Activated CD4-positive, alpha-beta T cell treated with anti-CD3 and anti-CD28 coated beads, Interleukin-10, Interleukin-2, amounts not matched to agents 100 ng/mL and 50 ng/mL, durations not matched to agents 16 hours and 8 hours (primary cell): ENCODE data around the gene SRMS.

Source experiments
- DNase-seq: peaks from one replicate; pipeline ENCODE4 v3.0.0-alpha.2; 2020

SRMS gene

GRCh38 chr20:63498960-63499337 lies 48.6 kb downstream of the SRMS start, which contains the start of gene EEF1A2:
TSS of gene EEF1A2 (minus strand) at chr20:63499083. CDS start at chr20:63497763, 1,320 bp downstream.
- peak; percentile 18 for DNase-seq

- no peak for DNase-seq
These were observed 49.3 kb downstream of the SRMS start for GRCh38 chr20:63497946-63498935.

GRCh38 chr20:63497138-63497945 lies 50.2 kb downstream of the SRMS start:
- no peak for DNase-seq

- no peak for DNase-seq
These were observed 50.9 kb downstream of the SRMS start for GRCh38 chr20:63496596-63497120.

- DNase-seq: peak; percentile 74
These were observed 51.6 kb downstream of the SRMS start for GRCh38 chr20:63495741-63496595.

- DNase-seq: no peak
These were observed 52.3 kb downstream of the SRMS start for GRCh38 chr20:63495167-63495720.

GRCh38 chr20:63494420-63495166 lies 53.0 kb downstream of the SRMS start:
- no peak for DNase-seq

GRCh38 chr20:63494084-63494419 lies 53.5 kb downstream of the SRMS start:
- no peak for DNase-seq

GRCh38 chr20:63493563-63494020 lies 54.0 kb downstream of the SRMS start:
- DNase-seq: no peak

- no peak for DNase-seq
These were observed 54.6 kb downstream of the SRMS start for GRCh38 chr20:63492982-63493381.

GRCh38 chr20:63492518-63492917 lies 55.0 kb downstream of the SRMS start:
- DNase-seq: no peak

- no peak for DNase-seq
These were observed 55.8 kb downstream of the SRMS start for GRCh38 chr20:63491635-63492230.

GRCh38 chr20:63491078-63491477 lies 56.5 kb downstream of the SRMS start:
- no peak for DNase-seq
